T-cell (primary cell): Measurements from ENCODE around the gene TOMM22. TPM values are rescaled to one million over a fixed set of nuclear protein-coding genes. Genes with fewer than 3 reads are reported as not detected.

Experiments
- ATAC-seq, 4 experiments: fragments of 200-7000 bp in 3 of 4; fragments of 150-1000 bp in 1 of 4; cut with Tn5 transposase; replicated peaks in 1 of 4; 1 replicate in 3 of 4; 2 replicates in 1 of 4; pipeline ENCODE4 v1.10.0; 2021; ENCODE audit warnings: moderate library complexity in 3 of 4, mild to moderate bottlenecking in 2 of 4, moderate number of reproducible peaks in 1 of 4
- CTCF ChIA-PET, 2 donors: fragments of 300-600 bp; sonication (Branson Sonifier 250); formaldehyde crosslinking; loops; one replicate each; lab custom pipeline; 2022; ENCODE audit warnings: antibody characterized with exemption in 2 of 2; lab: Charles Lee
- POLR2A ChIA-PET, 2 donors: fragments of 300-600 bp; sonication (Branson Sonifier 250); formaldehyde crosslinking; loops; one replicate each; lab custom pipeline; 2022; ENCODE audit warnings: antibody characterized with exemption in 2 of 2; lab: Charles Lee
- DNase-seq, 35 experiments: peaks; one replicate each; pipeline versions ENCODE4 v3.0.0 to v3.0.0-alpha.2; 2013 to 2023
- H3K27ac ChIP-seq: one replicate; pipeline ENCODE4 v1.5.1; 2013; ENCODE audit warnings: low read length
- H3K27me3 ChIP-seq, 2 experiments: replicated peaks in 1 of 2; 1 replicate in 1 of 2; 2 replicates in 1 of 2; pipeline versions ENCODE4 v1.6.1 to v1.7.0; 2013; ENCODE audit warnings: low read length in 1 of 2, mixed read lengths in 1 of 2; ENCODE audit not compliant: control insufficient read depth in 2 of 2, insufficient read depth in 2 of 2; ENCODE audit errors: extremely low read depth in 1 of 2
- H3K36me3 ChIP-seq, 2 donors: 1 replicate in 1 of 2; 2 replicates in 1 of 2; pipeline versions ENCODE4 v1.6.1 to v1.7.0; 2013; ENCODE audit warnings: low read length in 1 of 2; ENCODE audit not compliant: control insufficient read depth in 2 of 2, insufficient read depth in 1 of 2; ENCODE audit errors: extremely low read depth in 1 of 2
- H3K4me1 ChIP-seq, 2 experiments: 1 replicate in 1 of 2; 2 replicates in 1 of 2; pipeline versions ENCODE4 v1.6.1 to v1.7.0; 2013; ENCODE audit warnings: low read length in 2 of 2, mixed read lengths in 1 of 2; ENCODE audit not compliant: insufficient read depth in 2 of 2, control insufficient read depth in 1 of 2; ENCODE audit errors: extremely low read depth in 1 of 2
- H3K4me3 ChIP-seq, 2 donors: 1 replicate in 1 of 2; 2 replicates in 1 of 2; pipeline versions ENCODE4 v1.5.1 to v1.7.0; 2013; ENCODE audit warnings: mild to moderate bottlenecking in 2 of 2, low read length in 1 of 2, moderate library complexity in 1 of 2; ENCODE audit not compliant: control insufficient read depth in 1 of 2; ENCODE audit errors: extremely low read depth in 1 of 2
- H3K9me3 ChIP-seq: 2 replicates; pipeline ENCODE4 v1.7.0; 2013
- H3K27ac Mint-ChIP-seq, 2 donors: one replicate each; pipeline ENCODE4 v1.8.0; 2020 to 2021; ENCODE audit warnings: mild to moderate bottlenecking in 2 of 2, mixed read lengths in 2 of 2
- H3K27me3 Mint-ChIP-seq, 2 donors: one replicate each; pipeline ENCODE4 v1.8.0; 2021 to 2022; ENCODE audit warnings: mixed read lengths in 2 of 2
- H3K36me3 Mint-ChIP-seq: one replicate; pipeline ENCODE4 v1.8.0; 2021; ENCODE audit warnings: mixed read lengths
- H3K4me1 Mint-ChIP-seq, 3 donors: one replicate each; pipeline ENCODE4 v1.8.0; 2020 to 2022; ENCODE audit warnings: mixed read lengths in 3 of 3, mild to moderate bottlenecking in 1 of 3
- H3K4me3 Mint-ChIP-seq, 3 donors: one replicate each; pipeline ENCODE4 v1.8.0; 2020 to 2022; ENCODE audit warnings: mild to moderate bottlenecking in 3 of 3, mixed read lengths in 3 of 3, moderate library complexity in 3 of 3
- H3K9me3 Mint-ChIP-seq, 3 donors: one replicate each; pipeline ENCODE4 v1.8.0; 2020 to 2022; ENCODE audit warnings: mixed read lengths in 3 of 3
- WGBS: methylation state at CpG from one replicate; pipeline ENCODE4 v1.1.5; 2013; ENCODE audit warnings: missing lambda C conversion rate; ENCODE audit not compliant: insufficient coverage; 5-methylcytosine and 5-hydroxymethylcytosine counted together
- total RNA-seq, 35 experiments: library from RNA in 6 of 35; stranded (reverse) in 6 of 35; fragments of 120-200 nt in 1 of 35; gene quantifications; one replicate each; pipeline versions ENCODE4 v1.2.1 to v1.2.4 and lab custom pipeline; 2013 to 2026

Gene TOMM22
- total RNA-seq, 5 donors from 2014 or later (not counting 1 experiment from before 2014, with no cell fraction given) = 52.4 to 58.1 (median 53.3) TPM

GRCh38 chr22:38699143-38699542 is 17.4 kb downstream of the TOMM22 start:
- Mint-ChIP-seq H3K27me3 (no peaks in the 10 kb centered on the region), H3K36me3 (peaks cover 22% of the 10 kb centered on the region), H3K4me1 (peaks cover 42 to 68% (median 61%) of the 10 kb centered on the region in 3 donors), H3K27ac (peak overlapping the region; percentile 85 to 91), H3K4me3 (peak overlapping the region; percentile 82 to 97 (median 91)), H3K9me3 (no peaks in the 10 kb centered on the region)
- ChIA-PET POLR2A (interaction anchor here (0.6 to 2.5 kb wide), 5 partner anchors 16 to 299 kb away, joined by 3 to 20 read pairs (median 6); partner anchors contain the start of gene TOMM22 (in 2 of the 2)), CTCF (interaction anchor here in 1 of 2 donors (0.9 to 4.0 kb wide), 2 partner anchors 17 to 21 kb away, joined by 3 to 25 read pairs; partner anchors contain the start of gene TOMM22)
- WGBS = 80% methylated on average over 1 of the region's 5 CpGs
- Histone ChIP-seq H3K27ac (peak overlapping the region; percentile 87), H3K27me3 (no peaks in the 10 kb centered on the region), H3K9me3 (no peaks in the 10 kb centered on the region), H3K4me3 (peak overlapping the region in 1 of 2 donors; percentile 54), H3K4me1 (peaks cover 20 to 43% of the 10 kb centered on the region in 2 experiments), H3K36me3 (peaks cover 0 to 6% of the 10 kb centered on the region in 2 donors)
- DNase-seq = no peak
- no peak for ATAC-seq

GRCh38 chr22:38699784-38700183 is 18.0 kb downstream of the TOMM22 start:
- Histone ChIP-seq H3K4me1 (peaks cover 23 to 47% of the 10 kb centered on the region in 2 experiments), H3K36me3 (peaks cover 0 to 6% of the 10 kb centered on the region in 2 donors), H3K4me3 (peak overlapping the region in 1 of 2 donors; percentile 54), H3K9me3 (no peaks in the 10 kb centered on the region), H3K27me3 (no peaks in the 10 kb centered on the region), H3K27ac (peak overlapping the region; percentile 87)
- Mint-ChIP-seq H3K4me3 (peak overlapping the region; percentile 82 to 97 (median 91)), H3K4me1 (peaks cover 43 to 68% (median 60%) of the 10 kb centered on the region in 3 donors), H3K27ac (peak overlapping the region; percentile 85 to 91), H3K36me3 (peaks cover 18% of the 10 kb centered on the region), H3K27me3 (no peaks in the 10 kb centered on the region), H3K9me3 (no peaks in the 10 kb centered on the region)
- 80% methylated on average over 2 of the region's 6 CpGs for WGBS
- no peak for ATAC-seq
- DNase-seq = peak in 1 of 35 experiments; percentile 27
- POLR2A ChIA-PET = interaction anchor here (1.0 to 2.5 kb wide), 4 partner anchors 15 to 299 kb away, joined by 3 to 20 read pairs (median 8); partner anchors contain the start of gene TOMM22 (in 2 of the 2)
- CTCF ChIA-PET = interaction anchor here in 1 of 2 donors (0.9 to 4.0 kb wide), 2 partner anchors 18 to 22 kb away, joined by 3 to 25 read pairs; partner anchors contain the start of gene TOMM22

- ATAC-seq (peak in 2 of 4 experiments; percentile 0 to 12), DNase-seq (peak in 7 of 35 experiments; percentile 8 to 62 (median 13))
- Mint-ChIP-seq H3K36me3 (peaks cover 13% of the 10 kb centered on the region), H3K27ac (peak overlapping the region; percentile 85 to 91), H3K4me3 (peak overlapping the region; percentile 82 to 97 (median 91)), H3K4me1 (peaks cover 48 to 68% (median 60%) of the 10 kb centered on the region in 3 donors), H3K27me3 (no peaks in the 10 kb centered on the region), H3K9me3 (no peaks in the 10 kb centered on the region)
- H3K27me3 ChIP-seq = no peaks in the 10 kb centered on the region
- no peaks in the 10 kb centered on the region for H3K9me3 ChIP-seq
- peak overlapping the region; percentile 87 for H3K27ac ChIP-seq
- H3K4me1 ChIP-seq = peaks cover 26 to 52% of the 10 kb centered on the region in 2 experiments
- H3K4me3 ChIP-seq = peak overlapping the region; percentile 54 to 61
- peaks cover 0 to 3% of the 10 kb centered on the region in 2 donors for H3K36me3 ChIP-seq
- CTCF ChIA-PET = interaction anchor here in 1 of 2 donors (4.0 kb wide), 1 partner anchor 18 kb away, joined by 25 read pairs; the partner anchor contains the start of gene TOMM22
- WGBS = under 1% methylated on average over 51 of the region's 57 CpGs
- POLR2A ChIA-PET = interaction anchor here in 1 of 2 donors (1.0 to 1.8 kb wide), 2 partner anchors 14 to 300 kb away, joined by 3 to 6 read pairs; no protein-coding TSS in a partner anchor
These were observed 18.6 kb downstream of the TOMM22 start for GRCh38 chr22:38700270-38700788.

- Mint-ChIP-seq H3K4me1 (peaks cover 48 to 65% (median 56%) of the 10 kb centered on the region in 3 donors), H3K27me3 (no peaks in the 10 kb centered on the region), H3K9me3 (no peaks in the 10 kb centered on the region), H3K36me3 (peaks cover 13% of the 10 kb centered on the region), H3K4me3 (peak within 1 kb of the TSS; percentile 89 to 97 (median 91)), H3K27ac (peak within 1 kb of the TSS; percentile 96 to 99)
- Histone ChIP-seq H3K9me3 (no peaks in the 10 kb centered on the region), H3K4me1 (peaks cover 26 to 52% of the 10 kb centered on the region in 2 experiments), H3K27me3 (no peaks in the 10 kb centered on the region), H3K4me3 (peak within 1 kb of the TSS; percentile 90 to 96), H3K27ac (peak within 1 kb of the TSS; percentile 99), H3K36me3 (peaks cover 0 to 3% of the 10 kb centered on the region in 2 donors)
- ATAC-seq (peak; percentile 41 to 56 (median 43)), DNase-seq (peak; percentile 91 to 100 (median 98))
- ChIA-PET POLR2A (no interaction called here), CTCF (no interaction called here)
- WGBS = under 1% methylated on average over 86 of the region's 94 CpGs
These were observed 19.3 kb downstream of the TOMM22 start, which contains the start of gene JOSD1 for GRCh38 chr22:38700789-38701628. TSS of gene JOSD1 (minus strand) at chr22:38700943. CDS start at chr22:38699987, 956 bp downstream.

GRCh38 chr22:38704654-38705234 is 23.0 kb downstream of the TOMM22 start:
- H3K9me3 ChIP-seq = no peaks in the 10 kb centered on the region
- POLR2A ChIA-PET = interaction anchor here in 1 of 2 donors (0.9 to 1.1 kb wide), 2 partner anchors 13 to 47 kb away, joined by 3 to 4 read pairs; no protein-coding TSS in a partner anchor
- no peak for DNase-seq
- peak overlapping the region; percentile 76 to 90 (median 82) for H3K4me3 Mint-ChIP-seq
- 57% methylated on average over 5 of the region's 10 CpGs for WGBS
- peak overlapping the region; percentile 92 to 95 for H3K27ac Mint-ChIP-seq
- H3K36me3 ChIP-seq = peaks cover 0 to 8% of the 10 kb centered on the region in 2 donors
- peaks cover 30 to 53% of the 10 kb centered on the region in 2 experiments for H3K4me1 ChIP-seq
- peaks cover 15% of the 10 kb centered on the region for H3K36me3 Mint-ChIP-seq
- H3K27me3 Mint-ChIP-seq = no peaks in the 10 kb centered on the region
- peaks cover 46 to 59% (median 49%) of the 10 kb centered on the region in 3 donors for H3K4me1 Mint-ChIP-seq
- CTCF ChIA-PET = interaction anchor here in 1 of 2 donors (1.6 kb wide), 1 partner anchor 20 kb away, joined by 10 read pairs; no protein-coding TSS in a partner anchor
- peak overlapping the region; percentile 1 to 38 for H3K4me3 ChIP-seq
- peak overlapping the region; percentile 79 for H3K27ac ChIP-seq
- no peak for ATAC-seq
- no peaks in the 10 kb centered on the region for H3K9me3 Mint-ChIP-seq
- H3K27me3 ChIP-seq = no peaks in the 10 kb centered on the region
